Epithelial cell of esophagus (primary cell): ENCODE results near the gene PAX3.

ENCODE experiments used
- DNase-seq: peaks from one replicate; pipeline ENCODE4 v3.0.0; 2010; ENCODE audit warnings: low read depth
- H3K4me3 ChIP-seq: 2 replicates; pipeline ENCODE4 v1.5.1; 2011; ENCODE audit warnings: mild to moderate bottlenecking, low read length, control low read depth
- CTCF ChIP-seq: IDR thresholded peaks from 2 replicates; pipeline ENCODE4 v1.5.1; 2011; ENCODE audit warnings: low read depth, mild to moderate bottlenecking, low read length, control low read depth, inconsistent platforms; ENCODE audit not compliant: insufficient read depth; ENCODE audit errors: missing control alignments

The PAX3 gene

GRCh38 chr2:222304737-222305515 lies 6.1 kb upstream of the PAX3 start:
- no peak overlapping the region for H3K4me3 ChIP-seq
- no peak for DNase-seq
- no peak for TF ChIP-seq CTCF

DNA sequence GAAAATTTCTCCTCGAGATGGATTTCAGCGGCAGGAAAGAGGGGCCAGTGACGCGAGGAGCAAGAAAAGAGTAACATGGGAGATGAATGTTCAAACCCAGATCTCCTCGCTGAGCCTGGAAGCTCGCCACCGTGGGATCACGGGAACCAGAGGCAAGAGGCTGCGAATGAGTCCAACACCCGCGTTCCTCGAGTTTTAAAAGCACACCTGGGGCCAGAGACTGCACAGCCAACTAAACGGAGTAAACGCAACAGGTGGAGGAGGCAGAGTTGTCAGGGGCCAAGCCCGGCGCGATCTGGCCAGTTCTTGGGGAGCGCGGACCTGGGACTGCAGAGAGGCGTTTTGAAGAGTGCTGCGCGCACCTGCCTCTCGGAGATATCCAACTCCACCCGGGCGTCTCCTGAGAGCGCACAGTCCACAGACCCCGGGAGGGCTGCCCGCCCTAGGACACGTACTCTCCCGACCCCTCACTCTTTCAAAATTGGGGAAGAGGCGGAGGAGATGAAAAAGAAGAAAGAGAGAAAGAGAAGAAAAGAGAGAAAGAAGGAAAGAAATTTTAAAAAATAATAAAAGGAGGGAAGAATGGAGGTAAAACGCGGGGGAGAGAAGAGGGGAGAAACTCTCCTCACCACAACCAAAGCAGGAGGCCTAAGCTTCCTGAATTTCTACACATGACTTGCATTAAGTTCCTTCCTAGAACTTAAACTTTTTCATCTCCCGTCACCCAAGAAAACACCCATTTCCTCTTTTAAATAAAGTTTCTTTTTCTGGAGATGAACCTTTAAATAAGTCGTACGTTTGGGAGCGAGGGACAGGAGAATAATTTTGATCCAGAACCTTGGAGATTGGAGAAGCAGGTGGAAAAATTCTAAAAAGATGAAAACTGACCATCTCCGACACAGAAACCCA lies 5.3 kb upstream of the PAX3 start:
- TF ChIP-seq CTCF = no peak
- no peak overlapping the region for H3K4me3 ChIP-seq
- DNase-seq = no peak

- H3K4me3 ChIP-seq = no peak overlapping the region
- no peak for DNase-seq
- TF ChIP-seq CTCF = no peak
Observed at GRCh38 chr2:222303045-222303827, 4.4 kb upstream of the PAX3 start.

- no peak for DNase-seq
- H3K4me3 ChIP-seq = no peak overlapping the region
- no peak for TF ChIP-seq CTCF
Observed at GRCh38 chr2:222302178-222303018, 3.6 kb upstream of the PAX3 start.

DNA sequence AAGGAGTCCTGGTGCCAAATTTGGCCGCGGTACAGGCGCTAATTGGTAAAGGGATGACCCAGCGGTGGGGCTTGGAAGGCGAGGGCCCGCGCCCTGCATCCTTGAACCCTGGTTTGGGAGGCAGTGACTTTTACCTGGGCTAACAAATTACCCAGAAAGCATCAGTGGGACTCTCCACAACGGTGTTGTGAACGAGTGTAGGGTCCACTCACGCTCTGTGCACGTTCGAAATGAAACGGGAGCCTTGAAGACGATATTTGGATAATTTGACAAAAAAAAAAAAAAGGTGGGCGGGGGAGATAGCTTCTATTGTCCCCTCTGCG lies 3.0 kb upstream of the PAX3 start:
- no peak for TF ChIP-seq CTCF
- H3K4me3 ChIP-seq = no peak overlapping the region
- no peak for DNase-seq
